Neuronal stem cell (in vitro differentiated cells): Measurements from ENCODE around the gene NRXN3.

Source experiments
- DNase-seq: peaks from one replicate; pipeline ENCODE4 v3.0.0-alpha.2; 2013; ENCODE audit warnings: low spot score
- H2AFZ ChIP-seq: one replicate; pipeline ENCODE4 v1.6.1; 2013; ENCODE audit warnings: mild to moderate bottlenecking, low read length, inconsistent platforms
- H2AK5ac ChIP-seq: 2 replicates; pipeline ENCODE4 v1.6.1; 2013; ENCODE audit warnings: low read depth, mild to moderate bottlenecking, inconsistent platforms, low read length, moderate library complexity, mixed read lengths
- H2BK120ac ChIP-seq: 2 replicates; pipeline ENCODE4 v1.6.1; 2013; ENCODE audit warnings: low read depth, mild to moderate bottlenecking, inconsistent platforms, low read length, moderate library complexity, mixed read lengths
- H2BK12ac ChIP-seq: one replicate; pipeline ENCODE4 v1.6.1; 2013; ENCODE audit warnings: low read length, inconsistent platforms
- H2BK15ac ChIP-seq: 2 replicates; pipeline ENCODE4 v1.6.1; 2013; ENCODE audit warnings: mild to moderate bottlenecking, low read length, inconsistent platforms, mixed read lengths
- H2BK5ac ChIP-seq: one replicate; pipeline ENCODE4 v1.6.1; 2013; ENCODE audit warnings: inconsistent platforms, mild to moderate bottlenecking, low read length, moderate library complexity
- H3K14ac ChIP-seq: one replicate; pipeline ENCODE4 v1.6.1; 2013; ENCODE audit warnings: low read length, inconsistent platforms
- H3K18ac ChIP-seq: 2 replicates; pipeline ENCODE4 v1.6.1; 2013; ENCODE audit warnings: low read length, inconsistent platforms
- H3K23ac ChIP-seq: 2 replicates; pipeline ENCODE4 v1.6.1; 2013; ENCODE audit warnings: low read depth, mild to moderate bottlenecking, mixed read lengths, low read length, inconsistent platforms; ENCODE audit not compliant: poor library complexity
- H3K27ac ChIP-seq: replicated peaks from 3 replicates; pipeline ENCODE4 v1.5.1; 2013; ENCODE audit warnings: low read length, inconsistent platforms
- H3K27me3 ChIP-seq, 3 experiments: 2 replicates each; pipeline ENCODE4 v1.6.1; 2013; ENCODE audit warnings: low read length in 3 of 3, mild to moderate bottlenecking in 2 of 3, inconsistent platforms in 1 of 3, low read depth in 1 of 3, mixed read lengths in 1 of 3, moderate library complexity in 1 of 3; ENCODE audit not compliant: control insufficient read depth in 3 of 3, insufficient read depth in 3 of 3
- H3K36me3 ChIP-seq, 2 donors: replicated peaks in 1 of 2; 2 replicates each; pipeline ENCODE4 v1.6.1; 2013; ENCODE audit warnings: low read length in 2 of 2; ENCODE audit not compliant: control insufficient read depth in 2 of 2, insufficient read depth in 2 of 2
- H3K4ac ChIP-seq: 2 replicates; pipeline ENCODE4 v1.6.1; 2013; ENCODE audit warnings: inconsistent platforms, mild to moderate bottlenecking, low read length, moderate library complexity
- H3K4me1 ChIP-seq, 2 donors: 1 replicate in 1 of 2; 2 replicates in 1 of 2; pipeline ENCODE4 v1.6.1; 2013; ENCODE audit warnings: low read length in 2 of 2, low read depth in 1 of 2; ENCODE audit not compliant: control insufficient read depth in 2 of 2, insufficient read depth in 1 of 2
- H3K4me2 ChIP-seq: one replicate; pipeline ENCODE4 v1.6.1; 2013; ENCODE audit warnings: mild to moderate bottlenecking, low read length, inconsistent platforms; ENCODE audit not compliant: insufficient read depth, poor library complexity, severe bottlenecking
- H3K4me3 ChIP-seq, 2 donors: 2 replicates each; pipeline ENCODE4 v1.5.1; 2013; ENCODE audit warnings: low read length in 2 of 2, mild to moderate bottlenecking in 2 of 2, inconsistent platforms in 1 of 2, moderate library complexity in 1 of 2
- H3K79me1 ChIP-seq: one replicate; pipeline ENCODE4 v1.6.1; 2013; ENCODE audit warnings: low read depth, mild to moderate bottlenecking, inconsistent platforms, low read length, moderate library complexity
- H3K9ac ChIP-seq: one replicate; pipeline ENCODE4 v1.6.1; 2013; ENCODE audit warnings: mild to moderate bottlenecking, low read depth, low read length, inconsistent platforms; ENCODE audit not compliant: poor library complexity
- H3K9me3 ChIP-seq, 2 donors: replicated peaks in 1 of 2; 2 replicates each; pipeline versions ENCODE3 to v1.6.1; 2013; ENCODE audit warnings: low read length in 2 of 2, mild to moderate bottlenecking in 2 of 2, inconsistent platforms in 1 of 2, low read depth in 1 of 2, mixed read lengths in 1 of 2, moderate library complexity in 1 of 2; ENCODE audit not compliant: control insufficient read depth in 2 of 2, insufficient read depth in 1 of 2
- H4K8ac ChIP-seq: one replicate; pipeline ENCODE4 v1.6.1; 2013; ENCODE audit warnings: low read depth, mild to moderate bottlenecking, inconsistent platforms, low read length, moderate library complexity
- H4K91ac ChIP-seq: one replicate; pipeline ENCODE4 v1.6.1; 2013; ENCODE audit warnings: low read length, low read depth, mild to moderate bottlenecking, inconsistent platforms; ENCODE audit not compliant: poor library complexity
- WGBS, 2 donors: extraction: QIAGEN DNeasy Blood & Tissue Kit; methylation state at CpG; one replicate each; pipeline ENCODE4 v1.1.7; 2013; ENCODE audit warnings: missing lambda C conversion rate in 2 of 2, mixed read lengths in 1 of 2; ENCODE audit not compliant: insufficient read length in 2 of 2, insufficient replicate concordance in 1 of 2; ENCODE audit errors: extremely low coverage in 2 of 2; 5-methylcytosine and 5-hydroxymethylcytosine counted together

The NRXN3 gene

DNA sequence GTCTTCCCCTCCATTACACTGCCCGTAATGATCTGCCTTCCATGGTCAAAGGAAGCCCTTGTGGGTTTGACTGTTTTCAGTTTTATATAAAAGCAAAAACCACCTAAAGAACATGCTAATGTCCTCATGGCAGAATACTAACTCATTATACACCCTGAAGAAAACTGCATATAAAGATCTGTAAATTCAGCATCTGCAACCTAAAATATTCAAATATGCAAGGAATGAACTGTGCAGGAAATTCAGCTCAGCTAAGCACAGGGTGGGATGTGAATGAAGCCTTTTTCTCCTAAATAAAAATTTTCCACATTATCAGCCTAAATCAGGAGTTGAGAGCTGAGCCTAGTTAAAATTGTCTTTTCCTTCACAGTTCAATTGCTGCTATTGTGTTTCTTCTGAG lies 128.1 kb downstream of the NRXN3 start:
- no peak overlapping the region for H3K4me2 ChIP-seq
- peaks cover 0 to 13% of the 10 kb centered on the region in 2 donors for H3K4me1 ChIP-seq
- no peak overlapping the region for H2AFZ ChIP-seq
- no peak overlapping the region for H3K18ac ChIP-seq
- no peak overlapping the region for H4K8ac ChIP-seq
- H3K27ac ChIP-seq: no peak overlapping the region
- no peaks in the 10 kb centered on the region for H3K36me3 ChIP-seq
- no peak for DNase-seq
- H3K9me3 ChIP-seq: peaks cover 0 to 1% of the 10 kb centered on the region in 2 donors
- WGBS, 2 donors: no CpG with 5 or more reads among the region's 1 CpG
- H3K23ac ChIP-seq: no peak overlapping the region
- no peak overlapping the region for H3K14ac ChIP-seq
- no peak overlapping the region for H2BK5ac ChIP-seq
- no peak overlapping the region for H2BK15ac ChIP-seq
- H4K91ac ChIP-seq: no peak overlapping the region
- no peak overlapping the region for H2BK12ac ChIP-seq
- H3K27me3 ChIP-seq: no peaks in the 10 kb centered on the region
- no peaks in the 10 kb centered on the region for H3K79me1 ChIP-seq
- no peak overlapping the region for H3K4ac ChIP-seq
- H3K9ac ChIP-seq: no peak overlapping the region
- H2AK5ac ChIP-seq: no peak overlapping the region
- H3K4me3 ChIP-seq: no peak overlapping the region
- H2BK120ac ChIP-seq: no peak overlapping the region

DNA sequence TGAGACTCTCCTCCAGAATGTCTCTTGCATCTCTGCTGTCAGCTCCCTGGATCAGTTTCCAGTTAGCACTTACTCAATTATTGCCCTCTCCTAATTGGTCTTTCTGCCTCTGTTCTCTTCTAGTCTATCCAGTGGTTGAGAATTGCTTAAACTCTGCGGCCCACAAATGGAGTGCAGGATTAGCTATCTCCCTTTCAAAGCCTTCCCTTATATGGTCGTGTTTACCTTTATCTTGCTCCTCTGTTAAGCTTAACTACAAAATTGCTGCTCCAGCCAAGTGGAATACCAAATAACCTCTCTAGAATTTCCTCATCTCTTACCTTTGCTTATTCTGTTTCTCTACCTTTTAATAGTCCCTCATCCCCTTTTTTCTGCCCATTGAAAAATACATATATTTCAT lies 132.7 kb downstream of the NRXN3 start:
- H3K27me3 ChIP-seq: no peaks in the 10 kb centered on the region
- H2BK12ac ChIP-seq: no peak overlapping the region
- no peak overlapping the region for H2AFZ ChIP-seq
- no peaks in the 10 kb centered on the region for H3K79me1 ChIP-seq
- H3K14ac ChIP-seq: no peak overlapping the region
- no peak overlapping the region for H3K9ac ChIP-seq
- no peak overlapping the region for H2BK120ac ChIP-seq
- no peak overlapping the region for H4K91ac ChIP-seq
- no peak overlapping the region for H3K4me3 ChIP-seq
- no CpG with 5 or more reads among the region's 2 CpGs for WGBS, 2 donors
- DNase-seq: no peak
- H3K4me1 ChIP-seq: peaks cover 0 to 8% of the 10 kb centered on the region in 2 donors
- no peak overlapping the region for H3K4me2 ChIP-seq
- H3K36me3 ChIP-seq: no peaks in the 10 kb centered on the region
- no peak overlapping the region for H2BK5ac ChIP-seq
- no peak overlapping the region for H4K8ac ChIP-seq
- H3K9me3 ChIP-seq: peaks cover 0 to 1% of the 10 kb centered on the region in 2 donors
- H3K4ac ChIP-seq: no peak overlapping the region
- H2BK15ac ChIP-seq: no peak overlapping the region
- no peak overlapping the region for H3K18ac ChIP-seq
- H2AK5ac ChIP-seq: no peak overlapping the region
- no peak overlapping the region for H3K23ac ChIP-seq
- no peak overlapping the region for H3K27ac ChIP-seq

- Histone ChIP-seq H3K4me1 (peaks cover 0 to 3% of the 10 kb centered on the region in 2 donors), H3K79me1 (no peaks in the 10 kb centered on the region), H3K27ac (no peak overlapping the region), H4K91ac (no peak overlapping the region), H3K27me3 (no peaks in the 10 kb centered on the region), H4K8ac (no peak overlapping the region), H3K14ac (no peak overlapping the region), H2AK5ac (no peak overlapping the region), H3K18ac (no peak overlapping the region), H2BK15ac (no peak overlapping the region), H3K9me3 (no peaks in the 10 kb centered on the region), H3K23ac (no peak overlapping the region), H3K4ac (no peak overlapping the region), H2AFZ (no peak overlapping the region), H3K4me3 (no peak overlapping the region), H2BK120ac (no peak overlapping the region), H2BK12ac (no peak overlapping the region), H3K4me2 (no peak overlapping the region), H3K9ac (no peak overlapping the region), H3K36me3 (no peaks in the 10 kb centered on the region), H2BK5ac (no peak overlapping the region)
- no peak for DNase-seq
- no CpG with 5 or more reads among the region's 2 CpGs for WGBS, 2 donors
Observed at GRCh38 chr14:78307671-78308070, 137.5 kb downstream of the NRXN3 start.

- H3K79me1 ChIP-seq: no peaks in the 10 kb centered on the region
- WGBS, 2 donors: no CpG with 5 or more reads among the region's 2 CpGs
- no peak overlapping the region for H3K4me3 ChIP-seq
- H3K4ac ChIP-seq: no peak overlapping the region
- H2AFZ ChIP-seq: no peak overlapping the region
- no peak overlapping the region for H2AK5ac ChIP-seq
- no peak overlapping the region for H2BK12ac ChIP-seq
- peaks cover 0 to 2% of the 10 kb centered on the region in 2 donors for H3K4me1 ChIP-seq
- H2BK120ac ChIP-seq: no peak overlapping the region
- no peak overlapping the region for H3K23ac ChIP-seq
- no peak overlapping the region for H3K27ac ChIP-seq
- H3K18ac ChIP-seq: no peak overlapping the region
- H3K27me3 ChIP-seq: no peaks in the 10 kb centered on the region
- H2BK5ac ChIP-seq: no peak overlapping the region
- H3K14ac ChIP-seq: no peak overlapping the region
- H3K9me3 ChIP-seq: no peaks in the 10 kb centered on the region
- no peak overlapping the region for H3K9ac ChIP-seq
- no peak overlapping the region for H4K91ac ChIP-seq
- H3K4me2 ChIP-seq: no peak overlapping the region
- no peak for DNase-seq
- H4K8ac ChIP-seq: no peak overlapping the region
- no peak overlapping the region for H2BK15ac ChIP-seq
- no peaks in the 10 kb centered on the region for H3K36me3 ChIP-seq
Observed at GRCh38 chr14:78308079-78308478, 137.9 kb downstream of the NRXN3 start.
